ENCODE measurements around the gene FBXW9. TPM values are rescaled to one million over a fixed set of nuclear protein-coding genes. Genes with fewer than 3 reads are reported as not detected.
"Not testable (repeated sequence)": the region's sequence is repeated elsewhere in the genome, so short reads cannot be mapped to it uniquely, and the experiment has no call there.

Gene FBXW9
- total and polyA plus RNA-seq, 12 donors = 1.2 to 4.6 (median 2.1) TPM

GRCh38 chr19:12720851-12721655, 24.6 kb upstream of the FBXW9 start:
- TF ChIP-seq, protein P1, sequence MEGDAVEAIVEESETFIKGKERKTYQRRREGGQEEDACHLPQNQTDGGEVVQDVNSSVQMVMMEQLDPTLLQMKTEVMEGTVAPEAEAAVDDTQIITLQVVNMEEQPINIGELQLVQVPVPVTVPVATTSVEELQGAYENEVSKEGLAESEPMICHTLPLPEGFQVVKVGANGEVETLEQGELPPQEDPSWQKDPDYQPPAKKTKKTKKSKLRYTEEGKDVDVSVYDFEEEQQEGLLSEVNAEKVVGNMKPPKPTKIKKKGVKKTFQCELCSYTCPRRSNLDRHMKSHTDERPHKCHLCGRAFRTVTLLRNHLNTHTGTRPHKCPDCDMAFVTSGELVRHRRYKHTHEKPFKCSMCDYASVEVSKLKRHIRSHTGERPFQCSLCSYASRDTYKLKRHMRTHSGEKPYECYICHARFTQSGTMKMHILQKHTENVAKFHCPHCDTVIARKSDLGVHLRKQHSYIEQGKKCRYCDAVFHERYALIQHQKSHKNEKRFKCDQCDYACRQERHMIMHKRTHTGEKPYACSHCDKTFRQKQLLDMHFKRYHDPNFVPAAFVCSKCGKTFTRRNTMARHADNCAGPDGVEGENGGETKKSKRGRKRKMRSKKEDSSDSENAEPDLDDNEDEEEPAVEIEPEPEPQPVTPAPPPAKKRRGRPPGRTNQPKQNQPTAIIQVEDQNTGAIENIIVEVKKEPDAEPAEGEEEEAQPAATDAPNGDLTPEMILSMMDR (IDR thresholded peaks at IDR 0.05) = no peak
- intact Hi-C loops (cut with DNase I) = loop anchor here in 2 of 10 donors (5.0 kb wide), 2 partner anchors 39 to 71 kb away; partner anchors contain the start of genes DHPS (in 1 of the 2) and JUNB (in 1 of the 2)
- Histone ChIP-seq H3K27me3 (no peaks in the 10 kb centered on the region), H3K4me3 (peak overlapping the region; percentile 58 to 83 (median 70)), H3K4me1 (peaks cover 7 to 50% (median 34%) of the 10 kb centered on the region in 9 donors), H3K9me3 (no peaks in the 10 kb centered on the region), H3K27ac (peak overlapping the region; percentile 89 to 97 (median 94)), H3K36me3 (peaks cover 0 to 35% (median 15%) of the 10 kb centered on the region in 9 donors)
- ATAC-seq = peak; percentile 1 to 40 (median 16)
- WGBS, 2 donors = 1 to 3% methylated on average over 59 of the region's 59 CpGs
- DNase-seq = peak in 1 of 2 donors; percentile 34

- no peaks in the 10 kb centered on the region for H3K9me3 ChIP-seq
- intact Hi-C loops (cut with DNase I) = loop anchor here in 2 of 10 donors (5.0 kb wide), 2 partner anchors 38 to 72 kb away; partner anchors contain the start of genes DHPS (in 1 of the 2) and JUNB (in 1 of the 2)
- H3K27ac ChIP-seq = peak overlapping the region in 9 of 10 donors; percentile 91 to 97 (median 95)
- TF ChIP-seq, protein P1 (IDR thresholded peaks at IDR 0.05) = no peak
- 80% methylated on average over 10 of the region's 10 CpGs for WGBS, 2 donors
- H3K4me3 ChIP-seq = peak overlapping the region in 9 of 10 donors; percentile 58 to 83 (median 71)
- peaks cover 7 to 50% (median 34%) of the 10 kb centered on the region in 9 donors for H3K4me1 ChIP-seq
- peaks cover 2 to 42% (median 20%) of the 10 kb centered on the region in 9 donors for H3K36me3 ChIP-seq
- DNase-seq (no peak), ATAC-seq (no peak)
- no peaks in the 10 kb centered on the region for H3K27me3 ChIP-seq
These were observed 23.9 kb upstream of the FBXW9 start for GRCh38 chr19:12720296-12720695.

- Histone ChIP-seq H3K27ac (no peak overlapping the region), H3K27me3 (no peaks in the 10 kb centered on the region), H3K36me3 (peaks cover 4 to 84% (median 55%) of the 10 kb centered on the region in 9 donors), H3K4me3 (no peak overlapping the region), H3K9me3 (no peaks in the 10 kb centered on the region), H3K4me1 (peaks cover 7 to 25% (median 14%) of the 10 kb centered on the region in 9 donors)
- DNase-seq (no peak), ATAC-seq (no peak)
- TF ChIP-seq, protein P1 (IDR thresholded peaks at IDR 0.05) = no peak
- intact Hi-C loops (cut with DNase I) = loop anchor here in 1 of 10 donors (5.0 kb wide), 1 partner anchor 41 kb away; no protein-coding TSS in a partner anchor
- 94 to 96% methylated on average over 3 of the region's 3 CpGs for WGBS, 2 donors
These were observed 19.5 kb upstream of the FBXW9 start for GRCh38 chr19:12715929-12716328.

GRCh38 chr19:12715102-12715501, 18.7 kb upstream of the FBXW9 start:
- no peak overlapping the region for H3K27ac ChIP-seq
- no peaks in the 10 kb centered on the region for H3K27me3 ChIP-seq
- H3K4me3 ChIP-seq = no peak overlapping the region
- DNase-seq (no peak), ATAC-seq (no peak)
- TF ChIP-seq, protein P1 (IDR thresholded peaks at IDR 0.05) = no peak
- H3K9me3 ChIP-seq = no peaks in the 10 kb centered on the region
- H3K4me1 ChIP-seq = peaks cover under 1 to 17% (median 6%) of the 10 kb centered on the region in 9 donors
- intact Hi-C loops (cut with DNase I) = loop anchor here in 1 of 10 donors (5.0 kb wide), 1 partner anchor 42 kb away; no protein-coding TSS in a partner anchor
- 94% methylated on average over 15 of the region's 15 CpGs for WGBS, 2 donors
- H3K36me3 ChIP-seq = peaks cover 4 to 92% (median 62%) of the 10 kb centered on the region in 9 donors

- H3K27me3 ChIP-seq; H3K27ac ChIP-seq; H3K4me3 ChIP-seq; intact Hi-C loops (cut with DNase I); H3K4me1 ChIP-seq; ATAC-seq; DNase-seq; H3K9me3 ChIP-seq: not testable (repeated sequence)
- WGBS, 2 donors = 95 to 97% methylated on average over 9 of the region's 9 CpGs
- H3K36me3 ChIP-seq = peaks cover 4 to 99% (median 71%) of the 10 kb centered on the region in 9 donors
These were observed 16.9 kb upstream of the FBXW9 start for GRCh38 chr19:12713304-12713703.

Data from heart right ventricle (tissue), 16 donors.